ENCODE measurements around the gene KDM8. TPM values are rescaled to one million over a fixed set of nuclear protein-coding genes. Genes with fewer than 3 reads are reported as not detected.

Gene KDM8
- total and polyA plus RNA-seq, 7 donors, result 2.2 to 7.8 (median 3.5) TPM

DNA sequence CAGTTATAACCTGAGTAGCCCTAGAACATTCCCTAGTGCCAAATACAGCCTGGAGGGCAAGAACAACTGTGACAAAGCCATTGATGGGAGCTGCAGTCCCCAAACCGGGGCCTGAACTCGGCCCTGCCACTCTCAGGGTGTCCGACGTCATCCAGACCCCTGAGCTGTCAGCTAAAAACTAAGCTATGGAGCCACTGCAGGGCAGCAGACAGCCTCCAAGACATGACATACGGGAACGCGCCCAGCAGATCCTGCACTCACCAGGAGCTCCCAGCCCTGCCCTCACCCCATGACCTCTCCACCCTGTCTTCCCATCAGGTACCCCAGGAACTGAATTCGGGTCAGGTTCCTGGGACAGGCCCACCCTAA is 28.4 kb downstream of the KDM8 start:
- 89 to 91% (median 89%) methylated on average over 8 of the region's 8 CpGs for WGBS, 3 donors
- Histone ChIP-seq H3K27ac (no peak overlapping the region), H3K9me3 (no peaks in the 10 kb centered on the region), H3K36me3 (ENCODE audit: insufficient read depth in 1 of 2, low read depth in 1 of 2) (peaks cover 0 to 37% of the 10 kb centered on the region in 2 donors), H3K4me1 (peaks cover 24% of the 10 kb centered on the region), H3K4me3 (no peak overlapping the region), H3K27me3 (ENCODE audit: insufficient read depth in 3 of 3, low read length in 2 of 3) (no peaks in the 10 kb centered on the region)
- no peak for ATAC-seq
- DNase-seq, result no peak
- intact Hi-C loops (cut with DNase I), result loop anchor here (2.0 to 10.0 kb wide), 5 partner anchors 34 to 226 kb away; no protein-coding TSS in a partner anchor
- TF ChIP-seq, protein P1, sequence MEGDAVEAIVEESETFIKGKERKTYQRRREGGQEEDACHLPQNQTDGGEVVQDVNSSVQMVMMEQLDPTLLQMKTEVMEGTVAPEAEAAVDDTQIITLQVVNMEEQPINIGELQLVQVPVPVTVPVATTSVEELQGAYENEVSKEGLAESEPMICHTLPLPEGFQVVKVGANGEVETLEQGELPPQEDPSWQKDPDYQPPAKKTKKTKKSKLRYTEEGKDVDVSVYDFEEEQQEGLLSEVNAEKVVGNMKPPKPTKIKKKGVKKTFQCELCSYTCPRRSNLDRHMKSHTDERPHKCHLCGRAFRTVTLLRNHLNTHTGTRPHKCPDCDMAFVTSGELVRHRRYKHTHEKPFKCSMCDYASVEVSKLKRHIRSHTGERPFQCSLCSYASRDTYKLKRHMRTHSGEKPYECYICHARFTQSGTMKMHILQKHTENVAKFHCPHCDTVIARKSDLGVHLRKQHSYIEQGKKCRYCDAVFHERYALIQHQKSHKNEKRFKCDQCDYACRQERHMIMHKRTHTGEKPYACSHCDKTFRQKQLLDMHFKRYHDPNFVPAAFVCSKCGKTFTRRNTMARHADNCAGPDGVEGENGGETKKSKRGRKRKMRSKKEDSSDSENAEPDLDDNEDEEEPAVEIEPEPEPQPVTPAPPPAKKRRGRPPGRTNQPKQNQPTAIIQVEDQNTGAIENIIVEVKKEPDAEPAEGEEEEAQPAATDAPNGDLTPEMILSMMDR (IDR thresholded peaks at IDR 0.05), result no peak

DNA sequence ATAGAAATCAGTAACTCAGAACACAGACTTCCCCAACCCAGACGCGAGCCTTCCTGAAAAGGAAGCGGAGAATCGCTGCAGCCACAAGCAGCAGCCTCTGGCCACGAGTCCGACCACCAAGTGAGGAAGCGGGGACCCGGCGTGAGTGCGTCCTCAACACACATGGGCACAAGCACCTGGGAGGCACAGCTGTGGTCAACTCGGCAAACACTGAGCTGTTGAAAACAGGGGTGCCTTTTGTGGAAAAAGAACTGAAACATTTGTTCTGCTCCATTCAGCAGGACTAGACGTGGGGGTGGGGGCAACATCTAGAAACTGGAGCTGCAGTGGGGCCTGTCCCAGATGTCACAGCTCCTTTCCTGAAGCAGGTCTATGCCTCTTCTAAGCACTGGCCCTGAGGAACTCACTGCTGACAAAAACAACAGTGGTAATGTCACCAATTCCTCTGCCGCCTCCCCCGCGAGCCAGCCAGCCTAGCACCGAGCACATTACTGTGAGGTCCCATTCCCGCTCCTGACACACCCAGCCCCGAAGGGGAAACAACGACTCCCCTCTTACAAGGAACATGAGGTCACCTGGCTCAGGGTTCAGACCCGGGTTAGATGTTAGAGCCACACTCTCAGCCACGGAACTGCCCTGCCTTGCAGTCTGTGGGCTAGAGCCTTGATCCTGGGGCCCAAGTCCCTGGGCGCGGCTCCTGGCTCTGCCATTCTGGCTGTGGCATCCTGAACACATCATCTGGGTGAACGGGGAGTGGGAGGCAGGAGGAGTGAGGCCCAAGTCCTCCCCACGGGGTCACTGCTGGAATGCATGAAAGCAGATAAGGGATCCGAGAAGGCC is 29.0 kb downstream of the KDM8 start:
- H3K4me3 ChIP-seq, result no peak overlapping the region
- TF ChIP-seq, protein P1 (IDR thresholded peaks at IDR 0.05), result no peak
- no peak overlapping the region for H3K27ac ChIP-seq
- H3K4me1 ChIP-seq, result peaks cover 24% of the 10 kb centered on the region
- WGBS, 3 donors, result 74 to 84% (median 80%) methylated on average over 26 of the region's 26 CpGs
- ATAC-seq (no peak), DNase-seq (no peak)
- intact Hi-C loops (cut with DNase I), result loop anchor here (2.0 to 10.0 kb wide), 5 partner anchors 35 to 225 kb away; no protein-coding TSS in a partner anchor
- H3K27me3 ChIP-seq (ENCODE audit: insufficient read depth in 3 of 3, low read length in 2 of 3), result no peaks in the 10 kb centered on the region
- no peaks in the 10 kb centered on the region for H3K9me3 ChIP-seq
- H3K36me3 ChIP-seq (ENCODE audit: insufficient read depth in 1 of 2, low read depth in 1 of 2), result peaks cover 0 to 37% of the 10 kb centered on the region in 2 donors

DNA sequence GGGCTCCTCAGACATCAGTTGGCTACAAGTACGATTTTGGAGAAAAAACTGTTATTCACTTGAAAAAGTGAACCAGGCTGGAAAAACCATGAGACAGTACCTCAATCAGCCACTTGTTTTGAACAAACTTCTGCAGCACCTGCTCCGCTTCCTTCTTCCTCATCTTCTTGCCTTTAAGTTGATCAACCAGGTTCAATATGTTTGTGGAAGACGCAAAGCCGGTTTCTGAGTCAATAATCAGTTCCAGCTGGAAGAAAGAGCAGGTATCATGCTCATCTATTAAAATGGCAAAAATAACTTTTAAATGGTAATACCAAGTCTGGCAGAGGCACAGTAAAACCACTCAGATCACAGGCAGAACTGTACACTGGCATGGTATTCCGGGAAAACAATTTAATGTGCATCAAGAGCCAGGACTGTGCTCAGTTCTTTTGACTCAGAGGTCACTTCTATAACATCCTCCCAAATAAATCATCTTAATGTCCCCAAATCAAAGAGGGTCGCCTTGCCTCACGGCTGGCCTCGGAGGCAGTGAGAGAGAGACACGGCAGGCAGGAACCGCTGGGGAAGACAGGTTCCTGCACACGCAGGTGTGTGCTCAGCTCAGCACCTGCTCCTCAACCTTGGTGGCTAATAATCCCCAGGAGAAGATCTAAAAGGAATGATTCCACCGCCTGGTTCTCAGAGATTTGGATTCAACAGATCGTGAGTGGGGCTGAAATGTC is 29.7 kb downstream of the KDM8 start:
- 75 to 88% (median 84%) methylated on average over 13 of the region's 13 CpGs for WGBS, 3 donors
- Histone ChIP-seq H3K4me3 (no peak overlapping the region), H3K36me3 (ENCODE audit: insufficient read depth in 1 of 2, low read depth in 1 of 2) (peaks cover 0 to 37% of the 10 kb centered on the region in 2 donors), H3K27ac (no peak overlapping the region), H3K4me1 (peaks cover 24% of the 10 kb centered on the region), H3K27me3 (ENCODE audit: insufficient read depth in 3 of 3, low read length in 2 of 3) (no peaks in the 10 kb centered on the region), H3K9me3 (no peaks in the 10 kb centered on the region)
- ATAC-seq (no peak), DNase-seq (no peak)
- intact Hi-C loops (cut with DNase I), result loop anchor here (2.0 to 10.0 kb wide), 5 partner anchors 36 to 224 kb away; no protein-coding TSS in a partner anchor
- TF ChIP-seq, protein P1 (IDR thresholded peaks at IDR 0.05), result no peak

DNA sequence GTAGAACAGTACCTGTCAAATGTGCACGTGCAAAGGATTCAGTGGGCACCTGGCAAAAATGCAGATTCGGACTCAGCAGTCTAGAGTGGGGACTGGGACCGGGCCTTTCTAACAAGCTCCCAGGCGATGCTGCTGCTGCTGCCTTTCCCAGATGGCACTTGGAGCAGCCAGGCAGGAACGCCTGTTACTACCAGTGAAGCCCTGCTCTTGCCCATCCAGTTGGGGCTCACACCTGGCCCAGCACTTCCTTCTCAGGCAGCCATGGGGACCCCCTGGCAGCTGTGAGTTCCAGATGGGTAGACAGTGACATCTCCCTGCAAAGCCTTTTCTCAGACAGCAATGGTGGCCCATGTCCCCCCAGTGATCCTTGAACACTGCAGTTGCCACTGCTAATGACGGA is 30.4 kb downstream of the KDM8 start:
- Histone ChIP-seq H3K4me3 (no peak overlapping the region), H3K27ac (no peak overlapping the region), H3K4me1 (peaks cover 23% of the 10 kb centered on the region), H3K9me3 (no peaks in the 10 kb centered on the region), H3K36me3 (ENCODE audit: insufficient read depth in 1 of 2, low read depth in 1 of 2) (peaks cover 0 to 37% of the 10 kb centered on the region in 2 donors), H3K27me3 (ENCODE audit: insufficient read depth in 3 of 3, low read length in 2 of 3) (no peaks in the 10 kb centered on the region)
- ATAC-seq (no peak), DNase-seq (no peak)
- TF ChIP-seq, protein P1 (IDR thresholded peaks at IDR 0.05), result no peak
- 88 to 94% (median 90%) methylated on average over 6 of the region's 6 CpGs for WGBS, 3 donors
- intact Hi-C loops (cut with DNase I), result loop anchor here (2.0 to 10.0 kb wide), 5 partner anchors 36 to 224 kb away; no protein-coding TSS in a partner anchor

All from psoas muscle (tissue), 8 donors.